HepG2 (cell line): ENCODE measurements around the gene LRRC8D. TPM values are rescaled to one million over a fixed set of nuclear protein-coding genes. Genes with fewer than 3 reads are reported as not detected.

Experiments used
- ARID4A ChIP-seq: sonication (generic); formaldehyde crosslinking; IDR thresholded peaks from 2 replicates; pipeline ENCODE4 v1.5.0; 2020; ENCODE audit warnings: mild to moderate bottlenecking, missing genetic modification reagents, borderline replicate concordance
- ARID5B ChIP-seq: IDR thresholded peaks from 2 replicates; pipeline ENCODE4 v1.4.0; 2020; ENCODE audit warnings: mild to moderate bottlenecking, missing genetic modification reagents
- BCL6 ChIP-seq: IDR thresholded peaks from 2 replicates; pipeline ENCODE4 v1.6.1; 2016; ENCODE audit warnings: missing genetic modification reagents, missing compliant biosample characterization
- CEBPB ChIP-seq: IDR thresholded peaks from 2 replicates; pipeline ENCODE4 v1.6.1; 2011; ENCODE audit warnings: low read depth, low read length, improper control_type of control experiment, borderline replicate concordance
- CEBPG ChIP-seq: IDR thresholded peaks from 2 replicates; pipeline ENCODE4 v1.6.1; 2016
- ELF3 ChIP-seq: IDR thresholded peaks from 2 replicates; pipeline ENCODE4 v1.6.1; 2016; ENCODE audit warnings: missing genetic modification reagents, missing compliant biosample characterization
- EZH2 ChIP-seq: conservative IDR thresholded peaks from 2 replicates; pipeline ENCODE4 v1.6.1; 2012; ENCODE audit warnings: mild to moderate bottlenecking, low read depth, low read length, moderate library complexity
- FOSL2 ChIP-seq: sonication (generic); formaldehyde crosslinking; IDR thresholded peaks from 2 replicates; pipeline ENCODE4 v1.4.0; 2020; ENCODE audit warnings: missing genetic modification reagents
- FOXA3 ChIP-seq: IDR thresholded peaks from 2 replicates; pipeline ENCODE4 v1.6.1; 2016; ENCODE audit warnings: missing genetic modification reagents, missing compliant biosample characterization
- FOXP4 ChIP-seq: sonication (generic); formaldehyde crosslinking; IDR thresholded peaks from 2 replicates; pipeline ENCODE4 v1.4.0; 2020; ENCODE audit warnings: missing genetic modification reagents
- ISL2 ChIP-seq: sonication (generic); formaldehyde crosslinking; IDR thresholded peaks from 2 replicates; pipeline ENCODE4 v1.5.0; 2020; ENCODE audit warnings: missing genetic modification reagents
- KLF16 ChIP-seq, 2 experiments: sonication (generic) in 1 of 2; formaldehyde crosslinking in 1 of 2; IDR thresholded peaks; 2 replicates each; pipeline versions ENCODE4 v1.6.1 to v1.8.0; 2016 to 2023; ENCODE audit warnings: missing genetic modification reagents in 2 of 2, missing compliant biosample characterization in 1 of 2
- MAZ ChIP-seq, 2 experiments: sonication (generic) in 1 of 2; formaldehyde crosslinking in 1 of 2; IDR thresholded peaks; 2 replicates each; pipeline versions ENCODE4 v1.5.0 to v1.6.1; 2012 to 2020; ENCODE audit warnings: low read depth in 2 of 2, mild to moderate bottlenecking in 2 of 2, borderline replicate concordance in 1 of 2, improper control_type of control experiment in 1 of 2, low read length in 1 of 2, missing genetic modification reagents in 1 of 2, moderate library complexity in 1 of 2
- MED1 ChIP-seq: sonication (generic); formaldehyde crosslinking; IDR thresholded peaks from 2 replicates; pipeline ENCODE4 v1.4.0; 2020; ENCODE audit warnings: missing genetic modification reagents
- POGZ ChIP-seq: sonication (generic); formaldehyde crosslinking; IDR thresholded peaks from 2 replicates; pipeline ENCODE4 v1.4.0; 2020; ENCODE audit warnings: mild to moderate bottlenecking, missing genetic modification reagents
- POLR2A ChIP-seq, 2 experiments: IDR thresholded peaks; 2 replicates each; pipeline ENCODE4 v1.6.1; 2011; ENCODE audit warnings: low read depth in 2 of 2, low read length in 2 of 2, mild to moderate bottlenecking in 1 of 2, moderate library complexity in 1 of 2; ENCODE audit not compliant: insufficient read depth in 1 of 2
- RBM22 ChIP-seq: fragments of 200-400 bp; formaldehyde crosslinking; optimal IDR thresholded peaks from 2 replicates; pipeline ENCODE3; 2017; ENCODE audit warnings: mild to moderate bottlenecking, low read length, moderate library complexity
- SOX5 ChIP-seq: IDR thresholded peaks from 2 replicates; pipeline ENCODE4 v1.6.1; 2016; ENCODE audit warnings: borderline replicate concordance
- THAP7 ChIP-seq: sonication (generic); formaldehyde crosslinking; IDR thresholded peaks from 2 replicates; pipeline ENCODE4 v1.8.1; 2023; ENCODE audit warnings: mild to moderate bottlenecking, missing genetic modification reagents
- ZNF772 ChIP-seq: sonication (generic); formaldehyde crosslinking; IDR thresholded peaks from 2 replicates; pipeline ENCODE4 v1.5.0; 2020; ENCODE audit warnings: mild to moderate bottlenecking, missing genetic modification reagents
- polyA plus RNA-seq, 8 experiments: library from polyadenylated mRNA; depleted of rRNA in 3 of 8; stranded (reverse) in 7 of 8; unstranded in 1 of 8; fragments of >200 nt; fragmentation: Illumina TruSeq in 4 of 8; extraction: Trizol in 4 of 8; gene quantifications; 2 replicates each; pipeline versions ENCODE4 v1.2.1 to v1.2.3, GENCODE V29; 2011 to 2016; ENCODE audit warnings: low read depth in 4 of 8, missing spikeins in 1 of 8, mixed read lengths in 1 of 8; ENCODE audit not compliant: insufficient read depth in 1 of 8
- total RNA-seq, 5 experiments: library from RNA; depleted of rRNA; stranded (reverse); fragments of >200 nt; fragmentation: Illumina TruSeq; extraction: Trizol; gene quantifications; 2 replicates each; pipeline ENCODE4 v1.2.3, GENCODE V29; 2016; ENCODE audit warnings: low read depth in 1 of 5

Gene LRRC8D
- total and polyA plus RNA-seq, 2 of the 13 experiments (the other 11 are each of a cell fraction or from before 2014, with no cell fraction given) = 29.9 to 45.5 TPM

- TF ChIP-seq ZNF772 (CRISPR knock-in tag) (0 out of 2 replicates have a peak, but pooled peaks have one; percentile 4), FOSL2 (CRISPR knock-in tag) (peak; percentile 28; the same call in 1 of the 2 replicates), RBM22 (peak; percentile 46), CEBPB (peak; percentile 33; the same call in 1 of the 2 replicates), POLR2A (IDR thresholded peaks at IDR 0.05; ENCODE audit: insufficient read depth in 1 of 2, low read depth in 2 of 2, low read length in 2 of 2) (peak in 1 of 2 experiments; percentile 22; a peak in 1 of 4 replicates), POGZ (CRISPR knock-in tag) (peak; percentile 53; the same call in 1 of the 2 replicates), ARID4A (CRISPR knock-in tag) (peak; percentile 49; the same call in 1 of the 2 replicates), SOX5 (CRISPR knock-in tag) (peak; percentile 52; the same call in 1 of the 2 replicates), MED1 (CRISPR knock-in tag) (peak; percentile 52; the same call in 1 of the 2 replicates), ISL2 (CRISPR knock-in tag) (0 out of 2 replicates have a peak, but pooled peaks have one; percentile 22), THAP7 (no peak), MAZ (IDR thresholded peaks at IDR 0.05; ENCODE audit: borderline replicate concordance, low read depth, low read length) (no peak), MAZ (CRISPR knock-in tag; IDR thresholded peaks at IDR 0.05; ENCODE audit: low read depth) (no peak), CEBPG (CRISPR knock-in tag) (peak; percentile 42), FOXA3 (peak; percentile 57), ARID5B (CRISPR knock-in tag) (peak; percentile 73), KLF16 (CRISPR knock-in tag; IDR thresholded peaks at IDR 0.05) (peak in 1 of 2 experiments; percentile 44; a peak in 1 of 4 replicates), FOXP4 (CRISPR knock-in tag) (peak; percentile 30; the same call in 1 of the 2 replicates), BCL6 (CRISPR knock-in tag) (peak; percentile 47; the same call in 1 of the 2 replicates), EZH2 (no peak), ELF3 (CRISPR knock-in tag) (peak; percentile 45; the same call in 1 of the 2 replicates)
Measured at GRCh38 chr1:89837036-89837481, 16.2 kb downstream of the LRRC8D start (continued).
